GM12891 (cell line): Measurements from ENCODE around the gene PRDM16.

Experiments
- PAX5 ChIP-seq: IDR thresholded peaks from 2 replicates; pipeline ENCODE4 v1.6.1; 2011; ENCODE audit warnings: low read length, moderate library complexity, mild to moderate bottlenecking; ENCODE audit not compliant: insufficient read depth, severe bottlenecking
- POLR2A ChIP-seq: IDR thresholded peaks from 2 replicates; pipeline ENCODE4 v1.6.1; 2011; ENCODE audit warnings: low read depth, low read length, control low read depth
- POLR2AphosphoS5 ChIP-seq: IDR thresholded peaks from 2 replicates; pipeline ENCODE4 v1.6.1; 2011; ENCODE audit warnings: low read depth, low read length, control low read depth
- POU2F2 ChIP-seq: IDR thresholded peaks from 2 replicates; pipeline ENCODE4 v1.6.1; 2011; ENCODE audit warnings: low read depth, mild to moderate bottlenecking, control low read depth, low read length, moderate library complexity
- SPI1 ChIP-seq: IDR thresholded peaks from 2 replicates; pipeline ENCODE4 v1.6.1; 2011; ENCODE audit warnings: low read depth, low read length, control low read depth
- TAF1 ChIP-seq: IDR thresholded peaks from 2 replicates; pipeline ENCODE4 v1.6.1; 2011; ENCODE audit warnings: low read depth, low read length, control low read depth

GRCh38 chr1:3062616-3063378 lies 6.2 kb upstream of the PRDM16 start:
- no peak for TF ChIP-seq POLR2A
- no peak for TF ChIP-seq POLR2AphosphoS5
- TF ChIP-seq TAF1, result no peak
- TF ChIP-seq SPI1, result no peak
- no peak for TF ChIP-seq POU2F2
- TF ChIP-seq PAX5, result no peak
